HCT116 (cell line): ENCODE results near the gene SLC8A2. TPM values are rescaled to one million over a fixed set of nuclear protein-coding genes. Genes with fewer than 3 reads are reported as not detected.

Experiments
- ATAC-seq: fragments of 200-7000 bp; cut with Tn5 transposase; 2 replicates; pipeline ENCODE4 v1.9.1; 2020; ENCODE audit warnings: mild to moderate bottlenecking, moderate library complexity
- BruUV-seq: library from RNA; stranded (reverse); fragments of 400-500 nt; replicated peaks from 2 replicates; lab custom pipeline; 2021; lab: Mats Ljungman, UMichigan
- CTCF ChIA-PET: fragments of 300-600 bp; sonication (Branson Sonifier 250); formaldehyde crosslinking; loops from one replicate; lab custom pipeline; 2021; ENCODE audit warnings: antibody characterized with exemption; lab: Charles Lee
- POLR2A ChIA-PET: fragments of 300-600, 350-600 bp; sonication (Branson Sonifier 250); formaldehyde crosslinking; loops from one replicate; lab custom pipeline; 2021; ENCODE audit warnings: antibody characterized with exemption; lab: Charles Lee
- RAD21 ChIA-PET, 2 experiments: fragments of 300-600 bp; sonication (Branson Sonifier 250); formaldehyde crosslinking; loops; one replicate each; lab custom pipeline; 2023; ENCODE audit warnings: low total read pairs in 2 of 2; ENCODE audit not compliant: uncharacterized antibody in 2 of 2, unreplicated experiment in 2 of 2, low non-redundant PET in 1 of 2; lab: Charles Lee
- DNase-seq: peaks from one replicate; pipeline ENCODE4 v3.0.0-alpha.2; 2010; ENCODE audit warnings: low read depth, low spot score
- H2AFZ ChIP-seq: fragments of 200-600 bp; shearing (Covaris generic), sonication (generic); 2 replicates; pipeline ENCODE4 v1.6.1; 2017; ENCODE audit warnings: low read depth, mixed run types, mixed read lengths, antibody characterized with exemption, low read length; ENCODE audit not compliant: poor library complexity, severe bottlenecking
- H3K27ac ChIP-seq: 2 replicates; pipeline ENCODE4 v1.5.1; 2012; ENCODE audit warnings: low read depth, low read length
- H3K27me3 ChIP-seq: fragments of 200-600 bp; sonication (generic); 2 replicates; pipeline ENCODE4 v1.6.1; 2016; ENCODE audit warnings: mixed run types, low read length, mixed read lengths; ENCODE audit not compliant: insufficient read depth
- H3K36me3 ChIP-seq, 2 experiments: fragments of 200-500 bp in 1 of 2; fragments of 200-600 bp in 1 of 2; sonication (Bioruptor generic) in 1 of 2; sonication (generic) in 1 of 2; 2 replicates each; pipeline versions ENCODE4 v1.5.1 to v1.6.1; 2014 to 2016; ENCODE audit warnings: low read length in 2 of 2, inconsistent platforms in 1 of 2, mixed read lengths in 1 of 2, mixed run types in 1 of 2; ENCODE audit not compliant: insufficient read depth in 2 of 2, control insufficient read depth in 1 of 2
- H3K4me1 ChIP-seq, 2 experiments: fragments of 200-600 bp in 1 of 2; sonication (generic) in 1 of 2; 2 replicates each; pipeline versions ENCODE4 v1.5.1 to v1.6.1; 2012 to 2017; ENCODE audit warnings: low read length in 2 of 2, inconsistent platforms in 1 of 2, mild to moderate bottlenecking in 1 of 2, mixed read lengths in 1 of 2, mixed run types in 1 of 2, moderate library complexity in 1 of 2; ENCODE audit not compliant: insufficient read depth in 2 of 2, control insufficient read depth in 1 of 2
- H3K4me2 ChIP-seq: fragments of 200-600 bp; sonication (generic); 2 replicates; pipeline ENCODE4 v1.6.1; 2017; ENCODE audit warnings: mixed run types, low read length, mixed read lengths
- H3K4me3 ChIP-seq, 2 experiments: fragments of 200-600 bp in 1 of 2; sonication (generic) in 1 of 2; replicated peaks in 1 of 2; 2 replicates each; pipeline ENCODE4 v1.5.1; 2011 to 2016; ENCODE audit warnings: low read length in 2 of 2, control low read depth in 1 of 2, low read depth in 1 of 2, mild to moderate bottlenecking in 1 of 2, mixed read lengths in 1 of 2, mixed run types in 1 of 2
- H3K79me2 ChIP-seq: fragments of 200-600 bp; sonication (generic); 2 replicates; pipeline ENCODE4 v1.6.1; 2017; ENCODE audit warnings: mild to moderate bottlenecking, mixed run types, low read length, moderate library complexity, mixed read lengths; ENCODE audit not compliant: insufficient read depth
- H3K9ac ChIP-seq: fragments of 200-600 bp; sonication (generic); 2 replicates; pipeline ENCODE4 v1.6.1; 2016; ENCODE audit warnings: low read length, mixed read lengths
- H3K9me2 ChIP-seq: fragments of 200-600 bp; sonication (generic), shearing (Covaris generic); 2 replicates; pipeline ENCODE4 v1.6.1; 2017; ENCODE audit warnings: mixed run types, mild to moderate bottlenecking, moderate library complexity; ENCODE audit not compliant: insufficient read depth
- H3K9me3 ChIP-seq, 2 experiments: fragments of 200-500 bp in 1 of 2; fragments of 200-600 bp in 1 of 2; sonication (Bioruptor generic) in 1 of 2; sonication (generic) in 1 of 2; 2 replicates each; pipeline ENCODE4 v1.6.1; 2014 to 2017; ENCODE audit warnings: low read length in 2 of 2, mixed read lengths in 2 of 2, inconsistent platforms in 1 of 2, low read depth in 1 of 2, mild to moderate bottlenecking in 1 of 2, mixed run types in 1 of 2, moderate library complexity in 1 of 2; ENCODE audit not compliant: control insufficient read depth in 1 of 2, insufficient read depth in 1 of 2
- H4K20me1 ChIP-seq: fragments of 200-600 bp; sonication (generic), shearing (Covaris generic); 2 replicates; pipeline ENCODE4 v1.6.1; 2017; ENCODE audit warnings: mixed run types, mild to moderate bottlenecking, moderate library complexity; ENCODE audit not compliant: insufficient read depth
- CEBPB ChIP-seq: IDR thresholded peaks from 2 replicates; pipeline ENCODE4 v1.6.1; 2012; ENCODE audit warnings: low read depth
- ELF1 ChIP-seq: IDR thresholded peaks from 2 replicates; pipeline ENCODE4 v1.6.1; 2012; ENCODE audit warnings: low read depth, borderline replicate concordance
- RAD21 ChIP-seq: IDR thresholded peaks from 2 replicates; pipeline ENCODE4 v1.6.1; 2012; ENCODE audit warnings: low read depth, mild to moderate bottlenecking
- SIN3A ChIP-seq: IDR thresholded peaks from 2 replicates; pipeline ENCODE4 v1.6.1; 2012; ENCODE audit warnings: low read depth
- SP1 ChIP-seq: IDR thresholded peaks from 2 replicates; pipeline ENCODE4 v1.6.1; 2012; ENCODE audit warnings: low read depth
- SRF ChIP-seq: IDR thresholded peaks from 2 replicates; pipeline ENCODE4 v1.6.1; 2012; ENCODE audit warnings: low read depth
- intact Hi-C: fragments of 100-400 bp; cut with micrococcal nuclease; formaldehyde crosslinking; loops from 2 replicates; pipeline ENCODE4 v1.10.0; 2022
- total RNA-seq: library from RNA; stranded (reverse); gene quantifications from one replicate; pipeline ENCODE4 v1.2.1, GENCODE V29; 2021; ENCODE audit not compliant: unreplicated experiment
- TF ChIP-seq, protein P1 (sequence below): IDR thresholded peaks from 2 replicates; pipeline ENCODE4 v1.6.1; 2011; ENCODE audit warnings: mild to moderate bottlenecking, low read length, moderate library complexity; ENCODE audit not compliant: insufficient replicate concordance; ENCODE audit errors: extremely low read depth
- TF ChIP-seq, protein P2 (sequence below): IDR thresholded peaks from 2 replicates; pipeline ENCODE4 v1.6.1; 2012

The SLC8A2 gene
- total RNA-seq, 1 experiment from 2014 or later, result 0.98 TPM

DNA sequence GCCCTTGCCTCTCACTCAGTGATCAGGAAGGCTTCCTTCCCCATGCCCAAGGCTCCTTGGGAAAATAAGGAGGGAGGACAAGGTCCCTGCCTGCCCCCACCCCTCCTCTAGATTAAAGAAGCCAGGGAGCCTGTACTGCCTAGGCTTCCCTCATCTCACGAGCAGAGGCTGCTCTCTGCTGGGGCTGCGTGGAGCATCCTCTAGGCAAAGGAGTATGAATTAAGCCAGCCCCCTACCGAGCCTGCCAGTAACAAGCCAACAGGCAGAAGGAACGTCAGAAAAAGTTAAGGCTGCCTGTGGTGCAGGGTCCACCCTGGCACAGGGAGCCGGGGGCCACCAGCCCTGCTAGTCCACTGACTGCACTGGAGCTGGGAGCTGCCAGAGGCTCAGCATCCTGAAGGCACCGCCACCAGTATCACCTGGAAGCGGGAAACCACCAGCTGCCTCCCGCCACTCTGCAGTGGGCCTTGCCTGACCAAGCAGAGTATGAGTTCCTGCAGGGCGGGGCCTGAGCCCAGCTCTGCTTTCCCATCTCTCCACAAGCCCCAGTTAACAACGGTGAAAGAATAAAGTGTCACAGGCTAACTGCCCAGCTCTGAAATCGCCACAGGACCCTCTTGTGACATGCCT, 36.3 kb upstream of the SLC8A2 start:
- Histone ChIP-seq H3K27me3 (no peaks in the 10 kb centered on the region), H3K4me1 (peaks cover 0 to 4% of the 10 kb centered on the region in 2 experiments; a peak in 2 of 4 replicates), H3K36me3 (no peaks in the 10 kb centered on the region), H2AFZ (no peak overlapping the region)
- POLR2A ChIA-PET, result interaction anchor here (0.7 kb wide), 1 partner anchor 875 kb away, joined by 3 read pairs; no protein-coding TSS in a partner anchor
- CTCF ChIA-PET, result no interaction called here
- ATAC-seq, result no peak
- TF ChIP-seq SP1 (no peak), CEBPB (no peak), RAD21 (no peak), ELF1 (no peak), SRF (no peak), SIN3A (no peak)
- TF ChIP-seq, protein P1, sequence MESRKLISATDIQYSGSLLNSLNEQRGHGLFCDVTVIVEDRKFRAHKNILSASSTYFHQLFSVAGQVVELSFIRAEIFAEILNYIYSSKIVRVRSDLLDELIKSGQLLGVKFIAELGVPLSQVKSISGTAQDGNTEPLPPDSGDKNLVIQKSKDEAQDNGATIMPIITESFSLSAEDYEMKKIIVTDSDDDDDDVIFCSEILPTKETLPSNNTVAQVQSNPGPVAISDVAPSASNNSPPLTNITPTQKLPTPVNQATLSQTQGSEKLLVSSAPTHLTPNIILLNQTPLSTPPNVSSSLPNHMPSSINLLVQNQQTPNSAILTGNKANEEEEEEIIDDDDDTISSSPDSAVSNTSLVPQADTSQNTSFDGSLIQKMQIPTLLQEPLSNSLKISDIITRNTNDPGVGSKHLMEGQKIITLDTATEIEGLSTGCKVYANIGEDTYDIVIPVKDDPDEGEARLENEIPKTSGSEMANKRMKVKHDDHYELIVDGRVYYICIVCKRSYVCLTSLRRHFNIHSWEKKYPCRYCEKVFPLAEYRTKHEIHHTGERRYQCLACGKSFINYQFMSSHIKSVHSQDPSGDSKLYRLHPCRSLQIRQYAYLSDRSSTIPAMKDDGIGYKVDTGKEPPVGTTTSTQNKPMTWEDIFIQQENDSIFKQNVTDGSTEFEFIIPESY, result no peak
- TF ChIP-seq, protein P2, sequence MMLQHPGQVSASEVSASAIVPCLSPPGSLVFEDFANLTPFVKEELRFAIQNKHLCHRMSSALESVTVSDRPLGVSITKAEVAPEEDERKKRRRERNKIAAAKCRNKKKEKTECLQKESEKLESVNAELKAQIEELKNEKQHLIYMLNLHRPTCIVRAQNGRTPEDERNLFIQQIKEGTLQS, result no peak
- TF ChIP-seq, all 23 proteins: peak for 0
- Histone ChIP-seq H3K4me2 (no peak overlapping the region), H3K79me2 (peaks cover 39% of the 10 kb centered on the region), H4K20me1 (no peaks in the 10 kb centered on the region), H3K9me2 (no peaks in the 10 kb centered on the region), H3K27ac (no peak overlapping the region), H3K9ac (no peak overlapping the region), H3K9me3 (no peaks in the 10 kb centered on the region), H3K4me3 (no peak overlapping the region)
- intact Hi-C loops, result no loop called here
- no peak for DNase-seq
- BruUV-seq, result no TSS peak
- RAD21 ChIA-PET, result no interaction called here
